Mucosa of descending colon (tissue), 3 donors: Measurements from ENCODE around the gene GPLD1. TPM values are rescaled to one million over a fixed set of nuclear protein-coding genes. Genes with fewer than 3 reads are reported as not detected.

ENCODE experiments used
- ATAC-seq: fragments of 200-7000 bp; cut with Tn5 transposase; one replicate; pipeline ENCODE4 v1.9.1; 2020; ENCODE audit warnings: mild to moderate bottlenecking, moderate library complexity
- DNase-seq, 3 donors: peaks; one replicate each; pipeline ENCODE4 v3.0.0-alpha.2; 2020
- H3K36me3 ChIP-seq: fragments of 200-600 bp; one replicate; pipeline ENCODE4 v1.8.0; 2021; ENCODE audit warnings: low read depth, mild to moderate bottlenecking
- H3K4me1 ChIP-seq: fragments of 200-600 bp; one replicate; pipeline ENCODE4 v1.8.0; 2021; ENCODE audit warnings: low read depth, mild to moderate bottlenecking
- H3K4me3 ChIP-seq: fragments of 200-600 bp; one replicate; pipeline ENCODE4 v1.8.0; 2021; ENCODE audit warnings: mild to moderate bottlenecking
- H3K9me3 ChIP-seq: fragments of 200-600 bp; one replicate; pipeline ENCODE4 v1.8.0; 2021; ENCODE audit warnings: mild to moderate bottlenecking
- CTCF ChIP-seq: fragments of 200-600 bp; IDR thresholded peaks from one replicate; pipeline ENCODE4 v1.8.0; 2022; ENCODE audit warnings: antibody characterized with exemption, mild to moderate bottlenecking
- intact Hi-C, 2 donors: fragments of 100-400 bp; cut with DNase I in 1 of 2; cut with micrococcal nuclease in 1 of 2; formaldehyde crosslinking; loops; one replicate each; pipeline versions ENCODE4 v1.11.0 to v1.11.1; 2022; cut with DNase I, micrococcal nuclease
- total RNA-seq, 3 donors: library from RNA; stranded (reverse); fragmentation: NEBNext Ultra II Directional in 2 of 3; extraction: Animal tissue kit (Norgen Biotek cat#: 25700) in 2 of 3; gene quantifications; one replicate each; pipeline versions ENCODE4 v1.2.1 to v1.2.4, GENCODE V29; 2021 to 2023
- donor health status: DM: no; HTN: no; CAD: no; lungs with moderate emphysema.
- donor health status: DM: no; HTN: no; CAD: no.
- donor health status: DM: no; HTN: yes; CAD: no.

The GPLD1 gene
- total RNA-seq, 3 donors from 2014 or later, result 0.36 to 5.8 (median 1.8) TPM

GRCh38 chr6:24451581-24452388 lies 37.6 kb downstream of the GPLD1 start:
- Histone ChIP-seq H3K36me3 (no peaks in the 10 kb centered on the region), H3K4me3 (no peak overlapping the region), H3K4me1 (no peaks in the 10 kb centered on the region), H3K9me3 (no peaks in the 10 kb centered on the region)
- TF ChIP-seq CTCF, result no peak
- intact Hi-C loops, result no loop called here
- ATAC-seq, result peak; percentile 18
- no peak for DNase-seq

GRCh38 chr6:24448828-24449525 lies 40.4 kb downstream of the GPLD1 start:
- Histone ChIP-seq H3K4me3 (no peak overlapping the region), H3K4me1 (no peaks in the 10 kb centered on the region), H3K36me3 (no peaks in the 10 kb centered on the region), H3K9me3 (no peaks in the 10 kb centered on the region)
- ATAC-seq (peak; percentile 10), DNase-seq (no peak)
- no peak for TF ChIP-seq CTCF
- intact Hi-C loops, result no loop called here

- intact Hi-C loops, result no loop called here
- Histone ChIP-seq H3K9me3 (no peaks in the 10 kb centered on the region), H3K4me3 (no peak overlapping the region), H3K4me1 (no peaks in the 10 kb centered on the region), H3K36me3 (no peaks in the 10 kb centered on the region)
- TF ChIP-seq CTCF, result no peak
- DNase-seq (no peak), ATAC-seq (no peak)
These were observed 41.0 kb downstream of the GPLD1 start for GRCh38 chr6:24448396-24448795.

GRCh38 chr6:24446670-24447069 lies 42.7 kb downstream of the GPLD1 start:
- no peak for TF ChIP-seq CTCF
- Histone ChIP-seq H3K36me3 (no peaks in the 10 kb centered on the region), H3K9me3 (no peaks in the 10 kb centered on the region), H3K4me3 (no peak overlapping the region), H3K4me1 (no peaks in the 10 kb centered on the region)
- intact Hi-C loops, result no loop called here
- DNase-seq (no peak), ATAC-seq (no peak)

GRCh38 chr6:24445704-24446103 lies 43.7 kb downstream of the GPLD1 start:
- intact Hi-C loops, result no loop called here
- no peak for DNase-seq
- Histone ChIP-seq H3K36me3 (no peaks in the 10 kb centered on the region), H3K4me1 (no peaks in the 10 kb centered on the region), H3K9me3 (no peaks in the 10 kb centered on the region), H3K4me3 (no peak overlapping the region)
- ATAC-seq, result no peak
- no peak for TF ChIP-seq CTCF
